Hypothalamus (tissue), 51 donors: ENCODE data around the gene MAGEB6B.
"Not testable (repeated sequence)": the region's sequence is repeated elsewhere in the genome, so short reads cannot be mapped to it uniquely, and the experiment has no call there.

Source experiments
- DNase-seq, 51 donors: peaks; one replicate each; lab custom pipeline; 2025; lab: John Stamatoyannopoulos, UW

MAGEB6B gene

DNA sequence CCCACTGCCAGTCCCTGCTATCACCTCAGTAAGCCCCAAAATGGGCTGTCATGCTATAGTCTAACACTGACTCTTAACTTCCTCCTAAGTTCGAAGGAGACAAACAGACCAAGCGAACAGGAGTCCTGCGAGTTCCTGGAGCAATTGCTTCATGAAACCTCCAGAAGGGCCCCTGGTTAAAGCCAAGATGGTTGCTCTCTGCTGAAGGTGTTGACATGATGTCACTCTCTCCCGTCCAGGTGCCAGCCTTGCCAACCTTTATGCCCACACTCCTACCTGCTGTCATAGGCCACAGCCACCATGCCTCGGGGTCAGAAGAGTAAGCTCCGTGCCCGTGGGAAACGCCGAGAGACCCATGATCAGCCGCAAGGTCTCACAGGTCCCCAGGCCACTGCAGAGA is at the start of gene MAGEB6B:
Gene MAGEB6B, plus strand, starts transcription at position 301 of the 400 bp plus-strand sequence. Its CDS starts 0 bp downstream, at position 301.
- DNase-seq: no peak

DNA sequence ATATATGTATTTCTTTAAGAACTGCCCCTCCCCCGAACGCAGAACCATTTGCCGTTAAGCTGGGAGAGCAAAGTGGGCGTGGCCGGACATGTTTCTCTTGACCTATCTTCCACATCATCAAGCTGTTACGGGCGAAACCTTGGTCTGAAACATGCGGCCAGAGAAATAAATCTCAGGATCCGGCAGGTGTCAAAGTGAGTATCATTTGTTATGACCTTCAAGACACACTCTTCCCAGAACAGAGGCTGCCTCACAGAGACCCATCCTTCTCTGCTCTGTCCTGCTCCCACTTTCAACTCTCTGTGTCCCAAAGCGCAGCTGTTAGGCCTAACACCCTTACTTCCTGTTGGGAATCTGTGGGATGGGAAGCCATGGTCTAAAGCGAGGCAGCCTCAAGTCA is 22.1 kb upstream of the MAGEB6B start, which contains the start of gene MAGEB18:
Gene MAGEB18, plus strand, starts transcription at position 70 of the 400 bp plus-strand sequence. CDS start 643 bp downstream, outside the sequence.
- DNase-seq: peak in 1 of 51 donors; percentile 0

- no peak for DNase-seq
These were observed 14.4 kb upstream of the MAGEB6B start for GRCh38 chrX:26146024-26146423.

DNA sequence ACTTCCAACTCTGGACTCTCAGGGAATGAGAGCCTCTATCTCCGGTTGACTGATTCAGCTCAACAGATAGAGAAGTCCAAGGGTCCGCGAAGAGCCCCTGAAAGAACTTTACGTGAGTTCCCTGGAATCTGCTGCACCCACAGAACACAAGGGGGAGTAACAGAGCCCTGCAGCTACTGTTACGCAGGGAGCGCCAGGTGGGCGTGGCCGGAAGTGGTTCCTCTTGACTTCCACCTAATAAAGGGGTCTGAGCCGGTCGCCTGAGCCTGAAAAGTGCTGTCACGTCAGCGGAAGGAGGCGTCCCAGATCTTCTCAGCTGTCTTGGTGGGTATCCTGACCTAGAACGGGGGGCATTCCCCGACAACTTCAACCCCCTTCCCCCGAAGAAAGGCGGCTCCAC is 31.8 kb downstream of the MAGEB6B start, which contains the start of gene MAGEB6:
Gene MAGEB6, plus strand, starts transcription at position 237 of the 400 bp plus-strand sequence. CDS start 1,407 bp downstream, outside the sequence.
- no peak for DNase-seq

DNA sequence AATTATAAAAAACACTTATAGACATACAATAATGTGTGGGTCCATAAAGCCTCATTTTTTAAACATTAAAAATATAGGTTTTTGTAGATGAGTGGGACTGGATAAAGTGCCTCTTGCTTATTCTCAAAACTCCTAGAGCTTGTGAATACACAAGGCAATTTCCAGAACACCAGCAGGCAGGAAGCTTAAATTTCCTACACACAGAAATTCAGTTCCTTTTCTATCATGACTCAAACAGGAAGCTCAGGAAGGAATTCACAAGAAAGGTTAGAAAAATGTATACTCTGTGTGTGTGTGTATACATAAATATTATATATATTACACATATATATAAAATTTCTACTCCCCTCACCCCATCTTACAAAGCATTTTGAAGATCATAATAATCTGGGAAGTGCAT is 43.2 kb downstream of the MAGEB6B start:
- DNase-seq: no peak

GRCh38 chrX:26204717-26205116 is 44.3 kb downstream of the MAGEB6B start:
- DNase-seq: not testable (repeated sequence)

DNA sequence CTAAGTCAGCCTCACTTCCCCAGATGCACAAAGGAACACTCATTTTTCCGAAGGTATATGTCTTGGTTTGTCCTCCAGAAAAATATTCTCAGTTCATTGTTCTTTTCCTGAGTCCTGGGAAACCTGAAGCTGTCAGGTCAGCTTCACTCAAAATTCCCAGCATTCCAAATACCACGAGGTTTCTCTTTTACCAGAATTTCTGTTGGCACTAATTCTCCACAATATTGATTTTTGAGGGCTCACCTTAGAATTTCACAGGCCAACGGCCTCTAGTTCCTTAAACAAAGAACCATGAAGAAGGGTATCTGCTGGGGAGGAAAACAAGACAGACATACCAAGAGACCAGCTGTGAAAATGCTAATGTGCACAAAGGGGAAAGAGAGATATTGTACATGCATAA is 47.6 kb downstream of the MAGEB6B start:
- no peak for DNase-seq
